LNCAP (cell line): ENCODE data around the gene CAMK2N1.

Source experiments
- TF ChIP-seq, protein P1 (sequence below): fragments of 450-650 bp; IDR thresholded peaks from 2 replicates; pipeline ENCODE4 v1.5.1; 2017; ENCODE audit warnings: mild to moderate bottlenecking

CAMK2N1 gene

DNA sequence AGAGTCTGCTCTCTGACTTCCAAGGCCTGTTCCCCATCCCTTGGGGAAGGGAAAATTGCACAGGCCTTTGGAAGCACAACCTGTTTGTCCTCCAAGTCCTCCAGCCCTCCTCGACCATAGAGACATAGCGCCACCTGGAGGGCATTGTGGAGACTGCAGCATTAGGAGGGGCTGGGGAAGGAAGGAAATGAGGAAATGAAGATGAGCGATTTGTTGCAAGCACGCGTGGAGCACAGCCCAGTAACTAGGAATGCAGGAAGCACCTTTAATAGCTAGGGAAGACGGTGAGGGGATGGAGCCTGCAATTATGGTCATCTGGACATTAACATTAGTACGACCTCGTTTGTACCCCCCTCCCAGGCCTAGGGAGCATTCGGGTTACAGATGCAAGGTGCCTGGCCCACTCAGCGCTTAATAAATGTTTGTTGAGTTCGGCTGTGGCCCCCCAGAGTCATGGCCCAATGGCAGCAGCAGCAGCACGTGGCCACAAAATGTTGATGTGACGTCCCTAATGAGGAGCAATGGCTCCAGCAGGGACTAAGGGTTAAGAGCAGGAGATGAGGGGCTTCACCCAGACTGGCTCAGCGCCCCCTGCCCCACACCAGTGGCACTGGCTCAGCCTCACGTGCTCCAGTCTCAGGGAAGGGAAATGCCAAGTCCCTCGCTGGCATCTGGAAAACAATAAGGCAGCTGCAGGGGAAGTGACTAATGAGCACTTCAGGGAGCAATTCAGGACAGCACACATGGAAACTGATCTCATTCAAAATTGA is 8.0 kb upstream of the CAMK2N1 start:
- TF ChIP-seq, protein P1, sequence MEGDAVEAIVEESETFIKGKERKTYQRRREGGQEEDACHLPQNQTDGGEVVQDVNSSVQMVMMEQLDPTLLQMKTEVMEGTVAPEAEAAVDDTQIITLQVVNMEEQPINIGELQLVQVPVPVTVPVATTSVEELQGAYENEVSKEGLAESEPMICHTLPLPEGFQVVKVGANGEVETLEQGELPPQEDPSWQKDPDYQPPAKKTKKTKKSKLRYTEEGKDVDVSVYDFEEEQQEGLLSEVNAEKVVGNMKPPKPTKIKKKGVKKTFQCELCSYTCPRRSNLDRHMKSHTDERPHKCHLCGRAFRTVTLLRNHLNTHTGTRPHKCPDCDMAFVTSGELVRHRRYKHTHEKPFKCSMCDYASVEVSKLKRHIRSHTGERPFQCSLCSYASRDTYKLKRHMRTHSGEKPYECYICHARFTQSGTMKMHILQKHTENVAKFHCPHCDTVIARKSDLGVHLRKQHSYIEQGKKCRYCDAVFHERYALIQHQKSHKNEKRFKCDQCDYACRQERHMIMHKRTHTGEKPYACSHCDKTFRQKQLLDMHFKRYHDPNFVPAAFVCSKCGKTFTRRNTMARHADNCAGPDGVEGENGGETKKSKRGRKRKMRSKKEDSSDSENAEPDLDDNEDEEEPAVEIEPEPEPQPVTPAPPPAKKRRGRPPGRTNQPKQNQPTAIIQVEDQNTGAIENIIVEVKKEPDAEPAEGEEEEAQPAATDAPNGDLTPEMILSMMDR, result peak; percentile 68

DNA sequence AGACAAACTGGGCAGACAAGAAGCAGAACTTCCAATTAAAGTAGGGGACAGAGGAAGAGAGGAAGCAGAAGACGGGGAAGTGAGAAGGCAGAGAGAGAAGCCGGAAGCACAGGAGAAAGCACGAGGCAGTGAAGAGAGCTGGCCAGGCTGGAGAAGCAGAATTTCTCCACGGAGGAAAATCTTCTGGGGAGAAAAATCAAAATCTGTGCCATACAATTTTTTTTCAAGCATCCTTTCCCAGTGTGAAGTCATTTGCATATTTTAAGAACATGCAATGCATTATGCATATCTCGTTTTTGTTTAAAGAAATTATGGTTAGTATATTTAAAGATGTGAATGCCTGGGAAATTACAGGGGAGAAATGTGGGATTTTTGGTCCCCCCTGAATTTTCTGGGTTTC is 7.3 kb upstream of the CAMK2N1 start:
- TF ChIP-seq, protein P1, result no peak

DNA sequence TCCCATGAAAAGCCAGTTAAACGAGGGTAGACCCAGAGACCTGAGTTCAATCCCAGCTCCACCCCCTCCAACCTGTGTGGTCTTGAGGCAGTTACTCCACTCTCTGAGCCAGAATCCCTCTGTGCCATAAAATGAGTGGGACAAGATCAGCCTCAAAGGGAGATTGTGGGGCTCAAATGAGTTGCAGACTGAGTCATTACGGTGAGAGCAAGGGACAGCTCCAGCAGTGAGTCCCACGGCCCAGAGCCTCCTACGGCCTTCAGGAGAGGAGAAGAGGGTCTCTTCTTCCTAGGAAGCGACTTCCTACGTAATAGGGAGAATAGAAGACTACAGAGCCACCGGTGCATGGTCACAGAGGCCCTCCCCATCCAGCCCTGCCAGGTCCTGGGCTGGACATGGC is 6.7 kb upstream of the CAMK2N1 start:
- TF ChIP-seq, protein P1, result no peak

DNA sequence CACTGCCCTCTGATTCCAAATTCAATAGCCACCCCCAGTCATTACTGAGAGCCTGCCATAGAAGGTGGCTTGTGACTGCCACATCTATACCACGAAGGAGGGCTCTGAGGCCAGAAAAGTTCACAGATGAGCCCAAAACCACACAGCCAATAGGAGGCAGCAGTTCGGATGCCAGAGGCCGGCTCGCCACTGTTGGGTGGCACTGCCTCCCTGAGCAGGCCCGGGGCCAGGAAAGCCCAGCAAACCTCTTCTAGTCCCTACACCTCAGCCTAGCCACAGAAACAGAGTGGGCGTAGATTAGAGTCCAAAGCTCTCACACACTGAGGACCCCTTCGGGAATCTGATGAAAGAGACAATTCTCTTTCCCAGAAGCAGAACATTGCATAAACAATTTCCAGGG is 5.9 kb upstream of the CAMK2N1 start:
- TF ChIP-seq, protein P1, result no peak

DNA sequence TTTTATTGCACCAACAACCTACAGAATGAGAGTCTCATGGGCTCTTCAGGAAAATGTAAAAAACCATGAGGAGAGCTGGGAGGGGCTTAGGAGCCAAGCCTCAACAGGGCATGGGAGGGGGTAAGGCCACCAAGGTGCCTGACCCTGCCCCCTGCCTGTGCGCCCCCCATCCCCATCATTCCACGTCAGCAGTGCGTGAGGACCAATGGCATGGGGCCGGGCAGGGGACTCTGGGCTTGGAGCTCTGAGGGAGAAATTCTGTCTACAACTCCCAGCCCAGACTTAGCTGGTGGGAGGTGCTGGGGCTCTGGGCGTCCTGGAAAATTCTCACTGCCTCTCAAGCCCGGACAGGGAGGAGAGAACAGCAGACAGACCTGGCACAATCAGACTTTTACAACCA is 5.2 kb upstream of the CAMK2N1 start:
- TF ChIP-seq, protein P1, result no peak

DNA sequence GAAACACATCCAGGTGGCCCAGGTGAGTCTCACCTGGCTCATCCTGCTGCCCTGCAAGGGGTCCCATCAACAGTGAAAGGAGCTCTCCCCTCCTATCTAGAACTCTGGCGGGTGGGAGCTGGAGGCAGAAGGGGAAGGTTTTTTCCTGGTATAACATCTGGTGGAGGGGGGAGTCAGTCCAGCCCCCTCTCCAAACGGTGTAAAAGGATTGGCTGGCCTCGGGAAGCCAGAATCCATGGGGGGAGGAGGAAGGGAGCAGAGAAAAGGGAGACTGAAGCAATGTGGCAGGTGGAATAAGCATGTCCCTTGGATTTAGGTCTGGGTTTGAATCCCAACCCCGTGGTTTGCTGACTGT is 1.2 kb upstream of the CAMK2N1 start:
- TF ChIP-seq, protein P1, result no peak

DNA sequence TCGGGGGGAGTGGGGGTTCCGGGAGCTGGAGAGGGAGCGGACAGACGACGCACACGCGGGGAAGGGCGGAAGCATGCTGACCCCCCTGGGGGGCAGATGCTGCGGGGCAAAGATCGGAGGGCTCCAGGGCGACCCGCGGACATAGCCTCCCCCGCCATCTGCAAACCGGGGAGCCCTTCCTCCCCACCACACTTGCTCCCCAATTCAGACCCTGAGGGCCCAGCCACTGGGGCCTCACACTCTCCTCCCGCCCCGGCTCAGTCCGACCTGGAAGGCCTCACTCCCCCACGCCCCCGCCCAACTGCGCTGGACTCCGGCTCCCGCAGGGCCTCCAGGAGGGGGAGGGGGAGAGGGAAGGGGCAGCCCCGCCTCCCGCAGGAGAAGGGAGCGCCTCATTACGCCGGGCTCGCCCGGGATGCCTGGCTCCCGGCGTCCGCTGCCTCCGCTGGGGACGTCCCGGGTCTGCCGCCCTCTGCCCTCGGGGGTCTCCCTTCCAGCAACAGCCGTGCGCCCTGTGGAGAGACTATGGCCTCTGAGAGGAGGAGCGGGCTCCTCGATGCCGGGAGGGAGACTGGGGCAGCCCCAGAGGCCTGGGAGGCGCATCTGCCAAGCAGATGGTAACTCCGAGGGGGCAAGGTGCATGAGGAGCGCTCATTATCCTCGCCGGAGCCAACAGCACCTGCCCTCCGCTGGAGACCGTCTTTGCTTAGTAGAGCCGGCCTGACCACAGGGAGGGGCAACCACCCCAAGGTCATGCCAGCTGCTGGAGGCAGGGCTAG is 636 bp upstream of the CAMK2N1 start:
- TF ChIP-seq, protein P1, result no peak
